Brain pericyte (primary cell): ENCODE results near the gene AIF1L.

ENCODE experiments used
- DNase-seq: peaks from one replicate; pipeline ENCODE4 v3.0.0-alpha.2; 2012; ENCODE audit warnings: low read depth, low spot score

The AIF1L gene

DNA sequence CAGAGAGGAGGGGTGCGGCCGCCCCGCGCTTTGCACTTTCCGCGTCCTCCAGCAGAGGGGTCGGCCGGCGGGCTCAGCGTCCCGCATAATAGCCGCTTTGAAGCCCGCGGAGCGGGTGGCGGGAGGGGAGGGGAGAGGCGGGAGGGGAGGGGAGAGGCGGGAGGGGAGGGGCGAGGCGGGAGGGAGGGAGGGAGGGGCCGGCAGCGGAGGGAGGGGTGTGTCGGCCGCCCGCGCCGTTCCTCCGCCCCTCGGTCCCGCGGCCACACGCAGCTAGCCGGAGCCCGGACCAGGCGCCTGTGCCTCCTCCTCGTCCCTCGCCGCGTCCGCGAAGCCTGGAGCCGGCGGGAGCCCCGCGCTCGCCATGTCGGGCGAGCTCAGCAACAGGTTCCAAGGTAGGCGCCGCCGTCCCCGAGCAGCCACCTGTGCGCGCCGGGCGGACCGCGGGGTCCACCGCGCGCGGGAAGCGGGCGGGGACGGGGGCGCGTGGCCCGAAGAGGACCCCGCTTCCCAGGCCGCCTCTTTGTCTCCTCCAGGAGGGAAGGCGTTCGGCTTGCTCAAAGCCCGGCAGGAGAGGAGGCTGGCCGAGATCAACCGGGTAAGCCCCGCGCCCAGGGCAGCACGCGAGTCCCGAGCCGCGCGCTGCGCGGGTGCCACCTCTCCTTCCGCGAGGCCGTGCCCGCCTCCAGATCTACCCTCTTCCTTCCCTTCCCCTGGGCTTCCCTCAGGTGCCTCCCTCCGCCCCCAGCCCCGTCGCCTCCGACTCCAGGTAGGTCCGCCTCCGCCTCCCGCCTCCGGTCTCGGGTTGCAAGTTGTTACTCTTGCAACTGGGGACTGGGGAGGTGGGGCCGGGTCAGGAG is at the start of gene AIF1L:
Gene AIF1L, plus strand, starts transcription at position 263 of the 857 bp plus-strand sequence. Its CDS starts 99 bp downstream, at position 362.
- no peak for DNase-seq

DNA sequence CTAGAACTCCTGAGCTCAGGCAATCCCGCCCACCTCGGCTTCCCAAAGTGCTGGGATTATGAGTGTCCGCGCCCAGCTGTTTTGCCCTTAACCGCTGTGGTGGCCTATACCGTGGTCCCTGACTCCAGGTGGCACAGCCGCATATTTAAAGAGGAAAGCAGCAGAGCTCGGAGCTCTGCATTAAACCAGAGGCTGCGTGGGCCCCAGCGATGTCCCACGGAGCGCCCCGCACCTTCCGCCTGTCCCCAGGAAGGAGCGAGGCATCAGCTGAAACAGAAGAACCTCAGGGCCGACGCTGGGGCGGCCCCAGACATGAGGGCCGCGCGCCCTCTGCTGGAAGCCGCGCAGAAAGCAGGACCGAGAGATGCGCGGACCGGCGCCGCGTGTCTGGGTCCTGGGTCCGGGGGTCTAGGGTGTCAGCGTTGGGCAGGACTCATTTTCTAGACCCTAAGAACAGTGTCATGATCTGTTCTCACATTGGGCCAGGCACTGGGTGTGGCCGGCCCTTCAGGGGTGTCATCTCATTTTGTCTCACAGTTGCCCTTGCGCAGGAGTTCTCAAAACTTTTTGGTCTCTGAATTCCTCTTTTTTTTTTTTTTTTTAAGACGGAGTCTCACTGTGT is 49.6 kb upstream of the AIF1L start:
- no peak for DNase-seq

DNA sequence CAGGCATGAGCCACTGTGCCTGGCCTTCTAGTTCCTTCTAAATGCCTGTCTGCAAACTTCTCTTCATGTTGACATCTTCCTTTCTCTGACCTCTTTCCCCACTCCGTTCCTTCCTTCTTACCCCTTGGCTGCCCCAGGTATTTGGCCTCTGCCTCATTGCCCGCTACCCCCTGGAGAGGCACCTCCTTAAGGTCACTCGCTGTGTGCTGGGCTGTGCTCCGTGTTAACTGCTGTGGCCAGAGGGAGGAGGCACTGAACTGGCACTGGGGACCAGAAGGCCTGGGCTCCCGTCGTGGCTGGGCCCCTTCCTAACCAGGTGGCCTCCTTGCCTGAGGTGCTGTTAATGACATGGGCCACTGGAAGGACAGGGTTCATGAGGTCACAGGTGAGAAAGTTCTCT is 48.0 kb upstream of the AIF1L start:
- DNase-seq: no peak

DNA sequence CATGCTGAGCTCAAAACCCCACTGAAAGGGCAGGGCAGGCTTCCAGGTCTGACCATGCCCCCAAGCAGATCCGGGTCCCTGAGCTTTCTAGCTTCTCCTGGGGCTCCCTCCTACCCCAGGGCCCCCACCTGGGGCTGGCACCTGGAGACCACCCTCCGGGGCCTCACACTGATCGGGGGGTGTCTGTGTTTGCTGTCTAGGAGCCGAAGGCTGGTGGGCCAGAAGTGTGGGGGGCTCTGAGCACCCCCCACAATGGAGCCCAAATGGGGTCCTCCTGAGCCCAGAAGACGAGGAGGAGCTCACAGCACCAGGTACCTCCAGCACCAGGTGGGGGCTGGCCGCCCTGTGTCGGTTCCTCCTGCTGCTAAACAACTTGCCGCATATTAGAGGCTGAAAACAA is 47.5 kb upstream of the AIF1L start:
- DNase-seq: no peak

DNA sequence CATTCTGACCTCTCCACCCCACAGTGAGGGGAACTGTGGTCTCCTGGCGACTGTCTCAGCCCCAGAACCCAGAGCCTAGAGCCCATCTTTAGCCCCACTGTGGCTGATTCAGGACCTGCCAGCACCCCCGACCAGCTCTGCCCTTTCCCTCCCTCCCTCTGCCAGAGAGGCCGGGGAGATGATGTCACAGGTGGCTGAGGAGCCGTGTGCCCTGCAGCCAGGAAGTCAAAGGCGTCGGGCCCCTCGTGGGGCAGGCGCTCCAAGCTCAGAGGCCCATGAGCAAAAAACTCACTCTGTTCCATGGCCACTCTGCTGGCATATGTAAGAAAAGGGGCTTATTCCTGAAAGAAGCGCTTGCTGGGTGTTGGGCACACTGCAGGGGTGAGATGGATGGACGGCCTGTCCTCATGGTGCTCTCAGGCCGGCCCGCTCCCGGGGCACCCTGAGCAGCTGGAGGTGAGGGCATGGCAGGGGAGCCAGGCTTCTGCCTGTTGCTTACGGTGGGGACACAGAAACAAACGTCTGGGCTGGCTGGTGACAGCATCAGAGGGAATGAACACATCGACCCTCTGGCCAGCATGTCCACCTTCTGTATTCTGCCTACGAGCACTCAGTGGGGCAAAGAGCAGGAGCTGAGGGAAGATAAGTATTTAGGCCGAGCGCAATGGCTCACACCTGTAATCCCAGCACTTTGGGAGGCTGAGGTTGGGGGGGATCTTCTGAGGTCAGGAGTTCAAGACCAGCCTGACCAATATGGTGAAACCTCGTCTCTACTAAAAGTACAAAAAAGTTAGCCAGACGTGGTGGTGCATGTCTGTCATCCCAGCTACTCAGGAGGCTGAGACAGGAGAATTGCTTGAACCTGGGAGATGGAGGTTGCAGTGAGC is 46.3 kb upstream of the AIF1L start:
- DNase-seq: no peak

DNA sequence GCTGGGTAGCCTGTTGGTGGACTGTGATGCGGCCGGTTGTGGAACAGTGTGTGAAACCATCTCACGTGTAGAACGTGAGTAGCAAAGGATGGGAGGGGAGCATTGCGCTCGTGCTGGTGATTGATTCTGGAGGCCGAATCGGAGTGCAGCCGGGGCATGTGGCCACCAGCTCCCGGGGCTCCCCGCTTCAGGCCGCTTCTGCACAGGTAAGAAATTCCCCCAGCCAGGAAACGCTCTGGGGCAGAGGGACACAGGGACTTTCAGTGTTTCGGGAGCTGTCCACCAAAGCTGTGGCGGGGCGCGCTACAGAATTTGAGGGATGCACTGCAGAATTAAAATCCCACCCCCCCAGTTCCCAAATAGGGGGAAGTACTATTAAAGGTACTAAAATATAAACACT is 45.5 kb upstream of the AIF1L start:
- DNase-seq: no peak

DNA sequence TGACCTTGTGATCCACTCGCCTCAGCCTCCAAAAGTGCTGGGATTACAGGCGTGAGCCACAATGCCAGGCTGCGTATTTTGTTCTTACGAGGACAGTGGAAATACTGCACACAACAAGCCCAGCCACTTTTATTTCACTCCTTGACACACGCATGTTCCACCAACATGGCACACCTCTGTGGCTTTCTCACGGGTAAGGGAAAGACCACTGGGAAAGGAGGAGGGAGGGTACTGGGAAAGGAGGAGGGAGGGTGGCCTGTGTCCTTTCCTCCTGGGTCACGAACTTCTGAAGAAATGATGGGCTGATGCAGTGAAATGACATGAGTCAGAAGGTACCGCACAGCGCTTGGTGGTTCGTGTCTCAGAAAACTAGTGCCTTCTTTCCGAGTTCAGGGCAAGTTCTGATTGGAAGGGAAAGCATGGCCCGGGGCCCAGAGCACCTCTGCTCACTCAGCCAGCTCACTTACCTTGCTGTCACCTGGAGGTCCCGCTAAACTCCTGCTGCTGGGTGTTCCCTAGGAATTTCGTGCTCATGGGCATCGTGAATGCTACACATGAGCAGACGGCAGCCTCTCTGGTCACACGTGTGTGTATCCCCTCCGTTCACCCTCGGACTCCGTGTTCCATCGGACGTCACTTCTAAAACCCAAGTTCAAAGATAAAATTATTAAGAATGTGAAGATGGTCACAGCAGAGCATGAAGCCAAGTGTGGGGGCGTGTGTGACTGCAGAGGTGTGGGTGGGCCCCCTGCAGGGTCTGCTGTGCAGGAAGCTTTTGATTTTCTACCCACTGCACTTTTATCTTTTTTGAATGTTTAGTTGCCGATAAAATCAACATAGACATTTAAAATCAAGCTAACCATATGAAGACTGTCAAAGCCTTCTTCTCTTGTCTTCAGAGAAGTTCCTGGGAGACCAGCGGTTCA is 44.5 kb upstream of the AIF1L start:
- no peak for DNase-seq

DNA sequence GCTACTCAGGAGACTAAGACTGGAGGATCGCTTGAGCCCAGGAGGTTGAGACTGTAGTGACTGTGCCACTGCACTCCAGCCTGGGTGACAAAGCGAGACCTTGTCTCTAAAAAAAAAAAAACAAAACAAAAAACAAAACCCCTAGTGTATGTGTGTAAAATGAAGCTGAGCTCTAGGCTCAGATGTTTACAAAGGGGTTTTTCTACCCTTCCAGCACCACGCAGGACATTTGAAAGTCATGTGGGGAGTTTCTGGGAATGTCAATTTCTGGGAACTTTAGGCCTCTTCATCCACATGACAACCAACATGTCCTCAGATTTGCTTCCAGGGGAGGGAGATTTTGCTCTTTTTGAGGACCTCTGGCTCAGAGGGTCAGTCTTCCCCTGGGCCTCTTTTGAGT is 42.4 kb upstream of the AIF1L start:
- no peak for DNase-seq

DNA sequence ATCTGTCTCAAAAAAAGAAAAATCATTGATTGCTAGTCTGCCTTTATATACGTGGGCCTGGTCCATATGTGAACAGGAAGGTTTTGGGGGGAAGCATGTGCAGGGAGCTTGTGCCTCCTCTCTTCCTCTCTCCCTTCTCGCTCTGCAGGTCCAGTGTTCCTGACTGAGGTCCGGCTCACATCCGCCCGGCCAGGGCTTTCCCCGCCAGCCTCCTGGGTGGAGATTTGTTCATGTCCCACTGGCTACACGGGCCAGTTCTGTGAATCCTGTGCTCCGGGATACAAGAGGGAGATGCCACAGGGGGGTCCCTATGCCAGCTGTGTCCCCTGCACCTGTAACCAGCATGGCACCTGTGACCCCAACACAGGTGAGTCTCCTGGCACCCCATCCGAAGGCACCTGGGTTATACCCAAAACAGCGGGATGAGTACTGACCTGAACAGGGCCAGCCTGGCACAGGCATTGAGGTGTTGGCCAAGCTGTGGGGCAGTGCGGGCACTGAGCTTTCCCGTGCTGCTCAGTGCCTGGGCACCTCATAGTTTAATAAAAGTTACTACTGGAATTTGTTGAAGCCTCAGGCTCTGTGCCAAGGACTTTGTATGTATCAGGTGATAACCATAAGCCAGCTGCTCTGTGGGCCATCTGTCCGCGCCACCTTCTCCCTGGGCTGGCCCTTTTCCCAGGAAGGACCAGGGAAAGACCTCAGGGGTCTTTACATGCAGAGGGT is 39.4 kb upstream of the AIF1L start:
- DNase-seq: no peak

DNA sequence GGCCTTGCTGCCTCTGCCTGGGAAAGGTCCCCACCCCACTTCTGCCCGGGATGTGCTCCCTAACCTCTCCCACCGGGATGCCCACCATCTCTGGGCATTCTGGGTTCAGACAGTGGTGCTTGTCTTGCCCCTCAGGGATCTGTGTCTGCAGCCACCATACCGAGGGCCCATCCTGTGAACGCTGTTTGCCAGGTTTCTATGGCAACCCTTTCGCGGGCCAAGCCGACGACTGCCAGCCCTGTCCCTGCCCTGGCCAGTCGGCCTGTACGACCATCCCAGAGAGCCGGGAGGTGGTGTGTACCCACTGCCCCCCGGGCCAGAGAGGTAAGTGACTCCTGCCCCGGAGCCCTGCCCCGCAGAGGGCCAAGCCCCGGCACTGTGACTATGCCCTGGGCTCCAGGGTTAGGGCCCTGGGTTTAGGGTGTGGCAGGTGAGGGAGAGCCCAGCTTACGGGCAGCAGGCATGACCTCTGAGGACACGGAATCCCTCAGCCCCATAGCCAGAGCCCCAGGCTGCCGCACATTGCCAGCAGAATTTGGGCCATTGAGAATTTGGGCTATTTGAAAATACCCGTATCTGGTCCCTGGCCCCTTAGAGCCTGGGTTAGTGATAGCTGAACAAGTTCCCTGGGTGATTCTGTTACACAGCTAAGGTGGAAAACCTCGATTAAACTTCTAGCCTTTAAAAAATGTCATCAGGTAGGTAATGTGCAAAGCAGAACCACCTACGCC is 35.3 kb upstream of the AIF1L start:
- DNase-seq: no peak

DNA sequence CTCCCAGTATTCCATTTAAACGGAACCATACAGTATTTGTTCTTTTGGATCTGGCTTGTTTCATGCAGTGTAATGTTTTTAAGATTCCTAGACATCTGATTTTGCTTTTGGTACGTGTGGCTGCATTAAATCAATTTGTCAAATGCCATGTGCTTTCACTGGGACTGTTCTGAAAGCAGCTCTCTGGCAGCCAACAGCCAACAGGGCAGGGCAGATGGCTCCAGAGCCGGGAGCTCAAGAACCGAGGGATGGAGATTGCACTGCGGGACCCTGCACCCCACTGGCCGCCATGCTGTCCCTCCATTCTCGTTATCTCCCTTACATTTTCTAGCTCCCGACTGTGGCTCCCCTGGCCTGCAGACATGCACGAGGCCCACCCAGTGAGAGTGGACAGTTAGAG is 33.4 kb upstream of the AIF1L start:
- no peak for DNase-seq

DNA sequence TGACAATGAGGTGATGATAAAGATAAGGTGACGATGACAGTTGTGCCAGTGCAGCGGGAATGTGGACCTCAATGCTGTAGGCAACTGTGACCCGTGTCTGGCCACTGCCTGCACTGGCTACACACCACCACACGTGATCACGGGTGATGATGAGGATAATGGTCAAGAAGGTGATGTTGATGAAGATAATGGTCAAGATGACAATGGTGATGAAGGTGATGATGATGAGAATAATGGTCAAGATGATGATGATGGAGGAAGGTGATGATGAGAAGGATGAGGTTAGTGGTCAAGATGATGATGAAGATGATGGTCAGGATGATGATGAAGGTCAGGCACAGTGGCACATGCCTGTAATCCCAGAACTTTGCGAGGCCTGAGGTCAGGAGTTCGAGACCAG is 30.7 kb upstream of the AIF1L start:
- no peak for DNase-seq

DNA sequence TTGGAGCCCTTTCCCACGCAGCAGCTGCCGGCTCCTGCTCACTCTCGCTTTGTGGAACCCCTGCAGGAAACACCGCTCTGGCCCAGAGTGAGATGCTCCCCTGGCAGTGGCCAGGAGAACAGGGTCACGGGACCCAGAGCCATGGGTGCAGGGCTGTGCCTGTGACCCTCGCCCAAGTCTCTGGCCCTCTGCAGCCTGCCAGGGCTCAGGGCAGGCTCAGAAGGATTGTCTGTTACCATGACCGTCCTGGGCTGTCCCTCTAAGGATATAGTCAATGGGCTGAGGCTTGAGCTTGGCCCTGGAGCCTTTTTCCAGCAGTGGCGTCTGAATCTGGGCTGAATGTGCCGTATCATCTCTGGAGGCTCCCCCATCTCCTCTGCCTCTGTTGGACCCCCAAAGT is 28.7 kb upstream of the AIF1L start:
- DNase-seq: no peak

DNA sequence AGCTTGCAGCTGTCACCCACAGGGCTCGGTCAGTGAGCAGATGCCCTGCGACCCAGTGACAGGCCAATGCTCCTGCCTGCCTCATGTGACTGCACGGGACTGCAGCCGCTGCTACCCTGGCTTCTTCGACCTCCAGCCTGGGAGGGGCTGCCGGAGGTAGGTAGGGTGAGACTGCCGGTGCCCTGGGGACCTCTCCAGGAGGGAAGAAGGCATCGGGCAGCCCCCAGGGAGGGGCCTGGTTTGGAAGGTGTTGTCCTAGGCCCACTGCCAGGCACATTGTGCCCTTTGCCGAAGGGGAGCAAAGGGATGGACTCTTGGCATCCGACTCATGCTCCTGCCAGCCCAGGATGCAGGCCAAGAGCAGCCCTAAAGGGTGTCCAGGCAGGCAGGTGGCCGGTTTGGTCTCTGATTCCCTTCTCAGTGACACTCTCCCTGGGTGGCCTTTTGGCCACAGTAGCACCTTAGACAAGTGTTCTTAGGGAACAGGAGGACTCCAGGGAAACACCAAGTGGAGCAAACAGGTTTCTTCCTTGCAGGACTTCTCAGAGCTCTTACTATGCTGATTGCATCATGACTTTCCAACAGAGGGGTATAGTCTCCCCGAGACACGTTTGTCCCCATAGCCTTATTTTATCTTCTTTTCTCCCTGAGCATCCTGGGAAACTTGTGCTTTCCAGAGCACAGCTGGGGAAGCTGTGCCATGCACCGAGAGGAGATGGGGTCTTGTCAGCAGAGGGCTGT is 28.1 kb upstream of the AIF1L start:
- DNase-seq: no peak

DNA sequence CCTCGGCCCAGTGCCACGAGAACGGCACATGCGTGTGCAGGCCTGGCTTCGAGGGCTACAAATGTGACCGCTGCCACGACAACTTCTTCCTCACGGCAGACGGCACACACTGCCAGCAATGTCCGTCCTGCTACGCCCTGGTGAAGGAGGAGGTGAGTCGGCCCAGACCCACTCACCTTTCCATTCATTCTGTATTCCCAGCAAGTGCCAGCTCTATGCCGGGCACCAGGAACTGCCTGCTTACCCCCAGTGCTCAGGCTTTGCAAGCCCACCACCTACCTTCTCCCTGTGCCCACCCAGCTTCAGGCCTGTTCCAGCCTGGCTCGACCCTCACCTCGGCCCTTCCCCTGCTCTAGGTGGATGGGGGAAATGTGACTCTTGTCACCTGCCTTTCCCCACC is 26.6 kb upstream of the AIF1L start:
- no peak for DNase-seq

DNA sequence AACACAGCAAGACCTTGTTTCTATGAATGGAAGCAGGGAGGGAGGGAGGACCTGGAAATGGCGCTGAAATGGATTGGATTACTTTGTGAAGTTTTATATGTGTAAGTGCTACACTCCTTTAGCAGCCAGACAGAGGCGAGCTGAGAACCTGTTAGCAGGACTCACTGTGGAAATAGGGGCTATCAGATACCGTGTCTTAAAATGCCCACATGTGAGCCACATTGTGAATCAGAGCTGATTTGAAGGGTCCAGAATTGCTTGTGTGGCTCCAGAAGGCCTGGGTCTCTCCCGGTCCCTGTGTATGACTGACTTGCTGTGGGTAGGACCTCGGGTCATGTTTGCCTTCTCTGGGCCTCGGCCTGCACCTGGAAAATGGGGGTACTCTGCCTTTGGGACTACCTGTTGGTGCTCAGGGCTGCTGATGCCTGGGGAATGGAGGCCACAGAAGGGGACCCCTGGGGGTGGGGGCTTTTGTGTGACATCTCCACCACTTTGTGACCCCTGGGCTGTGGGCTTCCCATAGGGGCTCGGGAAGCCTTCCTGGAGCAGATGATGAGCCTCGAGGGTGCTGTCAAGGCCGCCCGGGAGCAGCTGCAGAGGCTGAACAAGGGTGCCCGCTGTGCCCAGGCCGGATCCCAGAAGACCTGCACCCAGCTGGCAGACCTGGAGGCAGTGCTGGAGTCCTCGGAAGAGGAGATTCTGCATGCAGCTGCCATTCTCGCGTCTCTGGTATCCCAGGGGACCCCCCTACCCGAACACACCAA is 24.0 kb upstream of the AIF1L start:
- DNase-seq: no peak

DNA sequence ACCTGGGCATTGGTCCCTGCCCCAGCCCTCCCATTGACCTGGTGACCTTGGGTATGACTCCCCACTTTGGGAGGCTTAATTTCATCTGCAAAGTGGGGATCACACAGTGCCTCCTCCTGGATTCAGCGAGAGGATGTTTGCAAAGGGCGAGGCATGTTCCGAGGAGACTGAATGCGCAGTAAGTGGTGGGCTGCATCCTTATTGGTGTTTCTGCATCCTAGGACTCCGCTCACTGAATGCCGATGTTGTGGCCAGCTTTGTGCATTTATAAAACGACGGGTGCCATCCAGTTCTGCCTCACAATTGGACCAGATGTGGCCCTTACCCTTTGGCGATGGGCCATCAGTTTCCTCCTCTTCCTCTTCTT is 23.5 kb upstream of the AIF1L start:
- DNase-seq: no peak
